GM13977 (cell line): Measurements from ENCODE around the gene CHST12.

Experiments used
- DNase-seq: peaks from one replicate; pipeline ENCODE4 v3.0.0; 2012; ENCODE audit warnings: low spot score
- in situ Hi-C: fragments of 300-500 bp; cut with MboI; formaldehyde crosslinking; loops from one replicate; pipeline ENCODE4 v1.12.0; 2022; ENCODE audit warnings: low sequenced_read_pairs, low pct_unique_long_range_greater_than_20kb, mixed read lengths, inconsistent platforms; ENCODE audit not compliant: unreplicated experiment
- TF ChIP-seq, protein P1 (sequence below): IDR thresholded peaks from 2 replicates; pipeline ENCODE4 v1.5.1; 2012; ENCODE audit warnings: mild to moderate bottlenecking, control low read depth; ENCODE audit not compliant: insufficient read depth; ENCODE audit errors: extremely low read depth, missing control alignments

The CHST12 gene

DNA sequence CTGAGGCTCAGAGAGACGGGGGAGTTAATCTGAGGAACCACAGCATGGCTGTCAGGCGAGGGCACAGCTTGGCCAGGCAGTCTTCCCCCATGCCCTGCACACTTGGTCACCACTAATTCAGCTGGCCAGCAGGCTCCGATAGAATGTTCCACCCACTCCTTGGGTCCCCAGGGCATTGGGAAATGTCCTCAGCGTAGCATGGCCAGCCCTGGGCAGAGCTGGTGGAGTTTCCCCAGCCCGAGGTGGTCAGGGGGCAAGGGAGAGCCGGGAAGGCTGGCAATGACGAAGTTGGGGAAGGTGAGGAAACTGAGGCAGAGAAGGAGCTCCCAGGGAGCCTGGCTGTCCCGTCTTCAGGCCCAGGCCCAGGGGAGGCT is 84.8 kb downstream of the CHST12 start:
- no peak for DNase-seq
- in situ Hi-C loops = no loop called here
- TF ChIP-seq, protein P1, sequence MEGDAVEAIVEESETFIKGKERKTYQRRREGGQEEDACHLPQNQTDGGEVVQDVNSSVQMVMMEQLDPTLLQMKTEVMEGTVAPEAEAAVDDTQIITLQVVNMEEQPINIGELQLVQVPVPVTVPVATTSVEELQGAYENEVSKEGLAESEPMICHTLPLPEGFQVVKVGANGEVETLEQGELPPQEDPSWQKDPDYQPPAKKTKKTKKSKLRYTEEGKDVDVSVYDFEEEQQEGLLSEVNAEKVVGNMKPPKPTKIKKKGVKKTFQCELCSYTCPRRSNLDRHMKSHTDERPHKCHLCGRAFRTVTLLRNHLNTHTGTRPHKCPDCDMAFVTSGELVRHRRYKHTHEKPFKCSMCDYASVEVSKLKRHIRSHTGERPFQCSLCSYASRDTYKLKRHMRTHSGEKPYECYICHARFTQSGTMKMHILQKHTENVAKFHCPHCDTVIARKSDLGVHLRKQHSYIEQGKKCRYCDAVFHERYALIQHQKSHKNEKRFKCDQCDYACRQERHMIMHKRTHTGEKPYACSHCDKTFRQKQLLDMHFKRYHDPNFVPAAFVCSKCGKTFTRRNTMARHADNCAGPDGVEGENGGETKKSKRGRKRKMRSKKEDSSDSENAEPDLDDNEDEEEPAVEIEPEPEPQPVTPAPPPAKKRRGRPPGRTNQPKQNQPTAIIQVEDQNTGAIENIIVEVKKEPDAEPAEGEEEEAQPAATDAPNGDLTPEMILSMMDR = no peak

DNA sequence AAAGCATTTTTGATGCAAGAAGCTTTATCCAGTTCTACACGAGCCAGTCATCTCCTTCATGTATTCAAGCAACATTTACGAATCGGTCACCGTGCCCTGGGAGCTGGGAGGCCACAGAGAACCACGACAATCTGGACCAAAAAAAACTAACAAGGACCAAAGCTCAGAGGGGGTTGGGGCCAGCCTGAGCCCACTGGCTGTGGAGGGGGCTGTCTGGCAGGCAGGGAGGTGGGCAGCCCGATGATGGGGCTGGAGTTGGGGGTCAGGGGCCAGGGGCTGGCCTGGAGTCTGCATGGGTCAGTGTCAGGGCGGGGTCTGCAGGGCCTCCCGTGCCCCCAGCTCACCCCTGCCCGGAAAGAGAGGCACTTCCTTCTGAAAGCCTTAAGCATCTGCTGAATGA is 85.3 kb downstream of the CHST12 start:
- no peak for DNase-seq
- in situ Hi-C loops = no loop called here
- TF ChIP-seq, protein P1 = no peak

DNA sequence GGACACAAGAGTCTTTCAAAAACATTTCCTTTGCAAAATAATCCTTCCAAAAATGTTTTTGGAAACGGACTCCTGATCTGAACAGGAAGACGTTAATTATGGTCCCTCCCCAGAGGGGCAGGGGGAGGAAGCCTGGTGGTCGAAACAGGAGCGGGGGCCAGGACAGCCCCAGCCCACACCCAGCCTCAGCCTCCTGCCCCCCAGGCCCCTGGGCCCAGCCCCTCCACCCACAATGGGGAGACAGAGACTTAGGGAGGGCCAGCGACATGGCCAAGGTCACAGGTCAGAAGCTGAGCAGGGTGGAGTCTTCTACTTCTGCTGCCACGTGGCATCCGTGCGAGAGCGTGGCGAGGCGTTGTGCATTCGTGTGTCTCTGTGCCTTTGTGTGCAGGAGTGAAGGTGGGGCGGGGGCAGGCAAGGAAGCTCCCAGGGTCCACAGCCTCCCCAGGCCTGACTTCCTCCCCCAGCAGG is 86.8 kb downstream of the CHST12 start:
- DNase-seq = no peak
- in situ Hi-C loops = no loop called here
- TF ChIP-seq, protein P1 = no peak

DNA sequence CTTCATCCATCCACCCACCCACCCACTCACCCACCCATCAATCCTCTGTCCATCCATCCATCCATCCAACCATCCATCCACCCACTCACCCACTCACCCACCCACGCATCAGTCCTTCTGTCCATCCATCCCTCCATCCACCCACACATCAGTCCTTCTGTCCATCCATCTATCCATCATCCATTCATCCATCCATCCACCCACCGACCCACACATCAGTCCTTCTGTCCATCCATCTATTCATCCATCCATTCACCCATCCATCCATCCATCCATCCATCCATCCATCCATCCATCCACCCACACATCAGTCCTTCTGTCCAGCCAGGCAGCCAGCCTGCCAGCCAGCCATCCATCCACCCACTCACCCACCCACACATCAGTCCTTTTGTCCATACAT is 88.6 kb downstream of the CHST12 start:
- DNase-seq = no peak
- in situ Hi-C loops = no loop called here
- TF ChIP-seq, protein P1 = no peak

DNA sequence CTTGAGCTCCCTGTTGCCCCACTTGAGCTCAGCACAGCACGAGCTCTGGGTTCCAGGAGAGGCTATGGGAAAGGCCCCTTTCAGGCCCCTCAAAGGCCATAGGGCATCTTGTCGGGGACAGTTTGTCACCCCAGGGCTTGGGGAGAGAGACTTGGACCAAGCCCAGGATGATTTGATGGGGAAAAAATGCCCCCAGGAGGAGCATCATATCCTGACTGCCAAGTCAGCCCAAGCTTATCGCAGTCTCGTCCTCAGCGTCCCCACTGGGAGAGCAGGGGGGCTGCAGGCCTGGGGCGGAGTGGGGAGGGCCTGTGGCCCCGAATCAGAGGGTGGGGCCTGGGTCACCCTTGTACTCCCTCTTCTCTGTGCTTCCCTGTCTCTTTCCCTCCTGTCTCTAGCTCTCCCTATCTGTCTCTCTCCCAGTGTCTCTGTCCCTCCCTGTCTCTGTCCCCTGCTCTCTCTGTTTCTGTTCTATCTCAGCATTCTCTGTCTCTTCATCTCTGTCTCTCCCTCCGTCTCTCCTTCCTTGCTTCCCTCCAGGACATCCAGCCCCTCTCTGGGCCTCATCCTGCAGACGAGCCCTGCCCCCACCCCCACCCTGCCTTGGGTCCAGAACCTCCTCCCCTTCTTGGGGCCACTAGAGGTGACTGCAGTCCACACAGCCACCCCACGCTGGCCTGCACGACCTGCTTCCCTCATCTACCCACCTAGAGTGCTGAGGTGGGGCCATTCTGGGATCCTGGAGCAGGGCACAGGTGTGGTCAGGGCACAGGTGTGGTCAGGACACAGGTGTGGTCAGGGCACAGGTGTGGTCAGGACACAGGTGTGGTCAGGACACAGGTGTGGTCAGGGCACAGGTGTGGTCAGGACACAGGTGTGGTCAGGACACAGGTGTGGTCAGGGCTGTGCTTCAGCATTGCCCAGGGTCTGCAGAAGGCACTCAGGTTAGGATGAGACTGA is 90.1 kb downstream of the CHST12 start:
- in situ Hi-C loops = no loop called here
- TF ChIP-seq, protein P1 = no peak
- no peak for DNase-seq

DNA sequence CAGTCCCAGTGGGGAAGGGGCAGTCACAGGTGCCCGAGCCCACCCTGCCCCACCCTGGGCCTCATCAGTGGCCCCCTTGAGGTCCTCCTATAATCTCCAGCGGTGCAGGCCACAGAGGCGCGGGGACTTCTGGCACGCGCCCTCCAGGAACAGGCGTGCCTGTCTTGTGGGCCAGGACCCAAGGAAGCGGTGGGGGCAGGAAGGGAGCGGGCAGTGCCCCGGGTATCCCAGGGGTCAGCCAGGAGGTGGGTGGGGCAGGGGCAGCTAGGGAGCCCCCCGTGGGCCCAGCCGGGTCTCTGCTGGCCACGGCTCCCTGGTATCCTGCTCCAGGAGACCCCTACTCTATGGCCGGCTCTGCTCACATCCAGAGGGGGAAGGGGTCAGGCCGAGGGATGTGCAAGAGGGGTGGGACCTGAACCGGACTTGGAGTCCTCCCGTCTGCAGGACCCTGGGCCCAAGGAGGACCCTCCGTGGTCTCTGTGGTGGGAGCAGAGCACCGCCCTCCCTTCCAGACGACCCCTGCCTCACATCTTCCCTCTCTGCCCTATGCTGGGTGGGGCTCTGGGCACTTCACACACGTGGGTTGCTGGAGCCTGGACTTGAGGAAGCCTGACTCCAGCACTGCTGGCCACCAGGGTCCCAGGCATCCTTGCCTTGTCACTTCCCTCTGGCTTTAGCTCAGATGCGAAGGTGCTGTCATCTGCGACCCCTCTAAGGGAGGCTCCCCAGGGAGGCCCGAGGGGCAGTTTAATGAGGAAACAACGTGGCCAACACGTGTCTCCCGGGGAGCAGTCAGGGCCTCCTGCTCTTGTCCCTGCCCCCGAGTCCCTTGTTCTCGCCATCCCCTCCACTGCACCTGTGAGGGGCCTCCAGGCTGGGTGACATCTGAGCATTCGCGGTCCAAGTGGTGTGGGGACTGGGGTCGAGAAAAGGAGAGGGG is 91.0 kb downstream of the CHST12 start:
- DNase-seq = no peak
- TF ChIP-seq, protein P1 = no peak
- in situ Hi-C loops = no loop called here
